ENCODE results near the gene BTBD2.

The BTBD2 gene

DNA sequence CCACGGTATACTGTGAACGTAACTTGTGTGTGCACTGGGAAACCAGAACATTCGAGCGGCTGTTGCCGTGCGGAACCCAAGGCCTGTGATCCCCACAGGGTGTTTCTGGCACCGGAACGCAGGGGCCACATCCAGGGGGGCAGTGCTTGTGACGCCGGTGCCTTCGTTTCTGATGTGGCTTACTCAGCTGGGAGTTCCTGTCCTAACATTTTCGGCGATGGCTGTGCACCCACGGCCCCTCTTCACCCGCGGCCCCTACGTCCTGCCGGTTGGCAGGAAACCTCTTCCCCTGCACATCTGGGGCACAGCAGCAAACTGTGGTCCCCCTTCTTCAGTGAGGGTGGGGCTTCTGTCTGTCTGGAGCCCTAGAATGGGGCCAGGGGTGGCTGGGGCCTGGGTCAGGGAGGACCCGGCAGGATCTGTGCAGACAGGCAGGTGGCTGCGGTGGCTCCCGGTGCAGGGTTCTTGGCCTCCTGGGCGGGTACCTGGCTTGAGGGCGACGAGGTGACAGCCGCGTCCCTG is 48.4 kb downstream of the BTBD2 start:
- no peak for DNase-seq
- no peaks in the 10 kb centered on the region for H3K27me3 ChIP-seq

GRCh38 chr19:1962674-1963073 is 52.8 kb downstream of the BTBD2 start:
- TF ChIP-seq CTCF (IDR thresholded peaks at IDR 0.05), result no peak

More for the DNA sequence above, 48.4 kb downstream of the BTBD2 start:
- H3K4me3 ChIP-seq, result no peak overlapping the region
- no peak for TF ChIP-seq CTCF (IDR thresholded peaks at IDR 0.05)
- intact Hi-C loops (cut with DNase I; ENCODE audit: low total_unique reads), result no loop called here
- no peaks in the 10 kb centered on the region for H3K9me3 ChIP-seq
- H3K27ac ChIP-seq, result no peak overlapping the region
- peaks cover 0 to 33% (median 24%) of the 10 kb centered on the region in 3 donors for H3K36me3 ChIP-seq
- H3K4me1 ChIP-seq, result no peaks in the 10 kb centered on the region

DNA sequence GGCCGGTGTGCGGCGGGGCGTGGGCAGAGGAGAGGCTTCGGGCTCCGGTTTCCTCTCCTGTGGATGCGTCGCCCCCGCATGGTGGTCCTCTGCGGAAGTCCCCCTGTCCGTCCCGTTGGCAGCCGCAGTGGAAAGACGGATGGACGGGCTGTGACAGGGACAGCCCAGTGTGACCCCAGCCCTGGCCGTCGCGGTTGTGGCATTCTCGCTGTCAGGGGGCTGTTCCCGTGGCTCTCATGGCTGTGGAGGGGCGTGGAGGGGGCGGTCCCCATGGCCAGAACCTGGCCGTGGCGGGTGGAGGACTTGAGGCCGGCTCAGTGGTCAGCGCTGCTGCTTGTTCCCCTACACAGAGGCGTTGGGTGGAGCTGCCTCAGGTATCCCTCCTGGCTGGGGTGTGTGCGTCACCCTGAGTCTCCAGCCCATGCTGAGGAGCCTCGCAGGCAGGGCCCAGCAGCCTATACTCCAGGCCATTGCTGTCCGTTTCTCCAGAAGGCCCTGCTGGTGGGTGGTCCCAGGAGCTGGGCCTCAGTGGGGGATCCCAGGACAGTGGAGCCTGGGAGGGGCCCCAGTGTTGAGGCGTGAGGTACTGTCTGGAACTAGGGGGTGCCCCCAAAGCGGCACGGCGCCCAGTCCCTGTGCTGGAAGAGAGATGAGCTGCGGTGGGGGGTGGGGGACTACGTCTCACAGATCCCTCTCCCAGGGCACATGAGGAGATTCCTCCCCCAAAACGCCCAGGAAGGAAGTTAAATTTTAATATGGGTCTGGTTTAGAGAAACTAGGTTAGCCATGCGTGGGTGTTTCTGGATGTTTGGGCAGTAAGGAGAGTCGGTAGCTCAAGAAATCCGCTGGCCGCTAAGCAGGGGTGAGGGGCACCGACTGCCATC is 54.3 kb downstream of the BTBD2 start:
- TF ChIP-seq CTCF (IDR thresholded peaks at IDR 0.05), result no peak
- H3K4me1 ChIP-seq, result peaks cover 0 to 6% (median 0%) of the 10 kb centered on the region in 4 donors
- H3K36me3 ChIP-seq, result peaks cover 0 to 9% (median 5%) of the 10 kb centered on the region in 3 donors
- no peaks in the 10 kb centered on the region for H3K27me3 ChIP-seq
- no peak overlapping the region for H3K4me3 ChIP-seq
- intact Hi-C loops (cut with DNase I; ENCODE audit: low total_unique reads), result no loop called here
- H3K9me3 ChIP-seq, result no peaks in the 10 kb centered on the region
- H3K27ac ChIP-seq, result no peak overlapping the region
- no peak for DNase-seq

More at GRCh38 chr19:1962674-1963073, 52.8 kb downstream of the BTBD2 start:
- peaks cover 0 to 9% (median 5%) of the 10 kb centered on the region in 3 donors for H3K36me3 ChIP-seq
- no peak overlapping the region for H3K27ac ChIP-seq
- no peaks in the 10 kb centered on the region for H3K9me3 ChIP-seq
- no peak for DNase-seq
- intact Hi-C loops (cut with DNase I; ENCODE audit: low total_unique reads), result no loop called here
- H3K4me1 ChIP-seq, result no peaks in the 10 kb centered on the region
- no peaks in the 10 kb centered on the region for H3K27me3 ChIP-seq
- H3K4me3 ChIP-seq, result no peak overlapping the region

GRCh38 chr19:1959928-1960589 is 55.5 kb downstream of the BTBD2 start:
- peaks cover 0 to 14% (median 0%) of the 10 kb centered on the region in 4 donors for H3K4me1 ChIP-seq
- TF ChIP-seq CTCF (IDR thresholded peaks at IDR 0.05), result no peak

DNA sequence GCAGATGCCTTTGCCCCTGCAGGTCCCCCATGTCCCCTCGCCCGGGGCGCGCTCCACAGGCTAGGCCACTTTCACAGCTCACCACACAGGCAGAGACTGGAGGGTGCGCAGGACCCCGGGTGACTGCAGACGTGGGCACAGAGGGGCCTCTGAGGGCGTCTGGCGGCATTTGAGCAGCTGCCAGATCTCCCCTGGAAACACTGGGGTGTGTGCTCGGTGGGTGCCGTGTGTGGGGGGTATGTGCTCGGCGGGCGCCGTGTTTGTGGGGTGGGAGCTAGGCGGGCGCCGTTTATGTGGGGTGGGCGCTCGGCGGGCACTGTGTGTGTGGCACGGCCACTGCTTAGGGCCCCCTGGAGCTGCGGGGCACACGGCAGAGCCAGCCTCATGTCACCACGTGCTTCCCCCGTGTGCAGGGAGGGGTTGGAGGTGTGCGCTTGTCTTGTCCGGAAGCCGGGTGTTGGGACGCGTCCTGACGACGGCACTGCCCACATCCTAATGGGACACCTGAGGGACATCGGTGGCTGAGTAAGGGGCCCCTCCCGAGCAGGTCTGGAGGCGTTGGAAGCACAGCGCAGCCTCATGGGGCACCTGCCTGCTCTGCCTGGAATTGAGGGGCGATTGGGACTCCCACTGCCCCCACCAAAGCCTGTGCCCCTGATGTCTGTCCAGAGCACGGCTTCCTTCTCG is 57.8 kb downstream of the BTBD2 start:
- no peak for DNase-seq
- H3K27me3 ChIP-seq, result no peaks in the 10 kb centered on the region
- no peak for TF ChIP-seq CTCF (IDR thresholded peaks at IDR 0.05)
- H3K9me3 ChIP-seq, result no peaks in the 10 kb centered on the region
- intact Hi-C loops (cut with DNase I; ENCODE audit: low total_unique reads), result no loop called here
- peaks cover 0 to 14% (median 0%) of the 10 kb centered on the region in 4 donors for H3K4me1 ChIP-seq
- peaks cover 0 to 23% (median 4%) of the 10 kb centered on the region in 3 donors for H3K36me3 ChIP-seq
- no peak overlapping the region for H3K4me3 ChIP-seq
- no peak overlapping the region for H3K27ac ChIP-seq

More at GRCh38 chr19:1959928-1960589, 55.5 kb downstream of the BTBD2 start:
- no peak for DNase-seq
- intact Hi-C loops (cut with DNase I; ENCODE audit: low total_unique reads), result no loop called here
- H3K27ac ChIP-seq, result no peak overlapping the region
- H3K27me3 ChIP-seq, result no peaks in the 10 kb centered on the region
- H3K9me3 ChIP-seq, result no peaks in the 10 kb centered on the region
- no peak overlapping the region for H3K4me3 ChIP-seq
- H3K36me3 ChIP-seq, result peaks cover 0 to 9% (median 5%) of the 10 kb centered on the region in 3 donors
